Muscle layer of duodenum (tissue), 2 donors: ENCODE results near the gene TSPAN19.

Experiments used
- H3K27ac ChIP-seq: one replicate; pipeline ENCODE4 v1.7.0; 2013; ENCODE audit warnings: mild to moderate bottlenecking, low read length
- H3K27me3 ChIP-seq: one replicate; pipeline ENCODE4 v1.7.0; 2013; ENCODE audit warnings: low read depth, mild to moderate bottlenecking, control low read depth, low read length
- H3K36me3 ChIP-seq, 2 donors: one replicate each; pipeline ENCODE4 v1.7.0; 2013; ENCODE audit warnings: low read length in 2 of 2, control low read depth in 1 of 2, mild to moderate bottlenecking in 1 of 2; ENCODE audit not compliant: insufficient read depth in 2 of 2, control insufficient read depth in 1 of 2
- H3K4me1 ChIP-seq, 2 donors: one replicate each; pipeline ENCODE4 v1.7.0; 2013; ENCODE audit warnings: low read length in 2 of 2, mild to moderate bottlenecking in 2 of 2, control low read depth in 1 of 2, moderate library complexity in 1 of 2; ENCODE audit not compliant: insufficient read depth in 2 of 2, control insufficient read depth in 1 of 2
- H3K4me3 ChIP-seq, 2 donors: one replicate each; pipeline ENCODE4 v1.7.0; 2013; ENCODE audit warnings: low read length in 2 of 2, low read depth in 1 of 2, mild to moderate bottlenecking in 1 of 2
- H3K9me3 ChIP-seq, 2 donors: one replicate each; pipeline ENCODE4 v1.7.0; 2013; ENCODE audit warnings: low read length in 2 of 2, control low read depth in 1 of 2, mild to moderate bottlenecking in 1 of 2; ENCODE audit not compliant: control insufficient read depth in 1 of 2
- donor health status: healthy.

The TSPAN19 gene

DNA sequence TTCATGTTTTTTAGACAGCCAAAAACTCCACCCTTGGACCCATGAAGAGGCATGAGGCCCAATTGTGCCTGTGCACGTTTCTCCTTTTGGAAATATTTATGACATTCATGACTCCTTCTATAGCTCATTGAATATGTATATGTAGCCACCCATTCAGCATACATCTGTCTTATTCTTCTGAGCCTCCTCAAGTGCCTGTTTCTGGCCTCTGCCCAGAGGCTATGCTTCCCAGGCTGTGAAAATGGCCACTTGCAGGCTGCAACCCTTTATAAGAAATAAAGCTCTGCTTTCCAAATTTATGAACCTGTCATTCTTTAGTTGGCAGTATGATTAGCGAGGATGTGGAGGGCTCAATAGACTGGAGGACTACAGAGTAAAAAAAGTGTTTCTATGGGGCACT lies 35.3 kb downstream of the TSPAN19 start:
- no peak overlapping the region for H3K4me3 ChIP-seq
- H3K27ac ChIP-seq = no peak overlapping the region
- no peaks in the 10 kb centered on the region for H3K4me1 ChIP-seq
- H3K36me3 ChIP-seq = no peaks in the 10 kb centered on the region
- no peaks in the 10 kb centered on the region for H3K27me3 ChIP-seq
- no peaks in the 10 kb centered on the region for H3K9me3 ChIP-seq

GRCh38 chr12:84998341-84998740 lies 37.7 kb downstream of the TSPAN19 start:
- no peaks in the 10 kb centered on the region for H3K27me3 ChIP-seq
- H3K9me3 ChIP-seq = no peaks in the 10 kb centered on the region
- H3K4me3 ChIP-seq = no peak overlapping the region
- H3K4me1 ChIP-seq = no peaks in the 10 kb centered on the region
- H3K36me3 ChIP-seq = no peaks in the 10 kb centered on the region
- H3K27ac ChIP-seq = no peak overlapping the region

DNA sequence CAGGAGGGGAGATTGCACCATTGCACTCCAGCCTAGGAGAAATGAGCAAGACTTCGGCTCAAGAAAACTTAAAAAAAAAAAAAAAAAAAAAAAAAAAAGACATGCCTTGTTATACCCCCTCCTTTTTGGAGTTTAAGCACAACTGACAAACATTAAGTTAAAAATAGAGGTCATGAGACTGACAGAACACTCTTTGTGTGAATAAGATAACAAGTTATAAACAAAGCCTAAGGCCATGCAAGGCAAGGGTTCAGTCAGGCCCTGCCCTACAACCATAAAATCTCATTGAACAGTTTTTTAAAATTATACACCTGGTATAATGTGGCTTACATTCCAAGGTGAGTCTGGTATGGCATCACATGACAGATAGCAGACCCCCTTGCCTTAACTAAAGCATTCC lies 39.3 kb downstream of the TSPAN19 start:
- H3K27me3 ChIP-seq = no peaks in the 10 kb centered on the region
- H3K4me3 ChIP-seq = no peak overlapping the region
- H3K9me3 ChIP-seq = no peaks in the 10 kb centered on the region
- no peaks in the 10 kb centered on the region for H3K4me1 ChIP-seq
- no peaks in the 10 kb centered on the region for H3K36me3 ChIP-seq
- H3K27ac ChIP-seq = no peak overlapping the region

- no peaks in the 10 kb centered on the region for H3K27me3 ChIP-seq
- no peaks in the 10 kb centered on the region for H3K4me1 ChIP-seq
- no peak overlapping the region for H3K4me3 ChIP-seq
- no peaks in the 10 kb centered on the region for H3K9me3 ChIP-seq
- no peaks in the 10 kb centered on the region for H3K36me3 ChIP-seq
- H3K27ac ChIP-seq = no peak overlapping the region
These were observed 40.4 kb downstream of the TSPAN19 start for GRCh38 chr12:84995641-84996040.

DNA sequence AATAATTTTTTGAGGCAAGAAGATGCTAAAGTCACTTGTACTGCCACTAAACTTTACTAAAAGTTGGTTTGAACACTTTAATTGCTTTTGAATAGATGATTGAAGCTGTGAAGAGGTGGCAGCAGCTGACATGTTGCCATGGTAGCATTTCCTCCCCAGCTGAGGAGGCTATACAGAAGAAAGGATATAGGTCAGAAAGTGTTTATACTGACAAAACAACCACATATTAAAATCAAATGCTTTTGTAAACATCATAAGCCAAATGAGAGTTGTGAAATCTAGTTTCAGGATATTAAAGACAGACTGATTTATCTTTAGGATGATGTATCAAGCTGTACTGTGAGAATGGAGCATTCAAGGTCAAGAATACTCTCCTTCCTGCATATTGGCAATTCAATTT lies 41.7 kb downstream of the TSPAN19 start:
- no peak overlapping the region for H3K27ac ChIP-seq
- H3K27me3 ChIP-seq = no peaks in the 10 kb centered on the region
- no peak overlapping the region for H3K4me3 ChIP-seq
- no peaks in the 10 kb centered on the region for H3K4me1 ChIP-seq
- H3K36me3 ChIP-seq = no peaks in the 10 kb centered on the region
- no peaks in the 10 kb centered on the region for H3K9me3 ChIP-seq

- Histone ChIP-seq H3K27ac (no peak overlapping the region), H3K36me3 (no peaks in the 10 kb centered on the region), H3K27me3 (no peaks in the 10 kb centered on the region), H3K9me3 (no peaks in the 10 kb centered on the region), H3K4me1 (no peaks in the 10 kb centered on the region), H3K4me3 (no peak overlapping the region)
These were observed 49.5 kb downstream of the TSPAN19 start for GRCh38 chr12:84986586-84986985.

DNA sequence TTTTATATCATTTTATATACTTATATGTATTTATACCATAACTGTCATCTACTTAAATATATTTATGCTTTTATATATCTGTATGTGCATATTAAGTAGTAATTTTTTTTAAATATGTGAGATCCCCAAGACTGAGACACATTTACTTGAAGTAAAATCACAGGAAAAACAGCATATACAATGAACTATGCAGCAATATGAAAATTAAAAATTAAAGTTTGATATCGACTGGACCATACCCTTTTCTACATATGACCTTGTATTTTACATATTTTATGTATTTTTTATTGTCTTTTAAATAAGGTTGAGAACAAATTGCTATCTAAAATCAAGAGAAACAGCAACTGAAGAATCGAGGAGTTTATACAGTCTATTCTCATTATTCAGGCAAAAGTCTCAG lies 50.0 kb downstream of the TSPAN19 start:
- no peak overlapping the region for H3K27ac ChIP-seq
- H3K4me1 ChIP-seq = no peaks in the 10 kb centered on the region
- no peaks in the 10 kb centered on the region for H3K36me3 ChIP-seq
- H3K9me3 ChIP-seq = no peaks in the 10 kb centered on the region
- H3K4me3 ChIP-seq = no peak overlapping the region
- no peaks in the 10 kb centered on the region for H3K27me3 ChIP-seq

GRCh38 chr12:84983289-84983688 lies 52.8 kb downstream of the TSPAN19 start:
- Histone ChIP-seq H3K4me1 (no peaks in the 10 kb centered on the region), H3K27ac (no peak overlapping the region), H3K27me3 (no peaks in the 10 kb centered on the region), H3K9me3 (no peaks in the 10 kb centered on the region), H3K36me3 (no peaks in the 10 kb centered on the region), H3K4me3 (no peak overlapping the region)

DNA sequence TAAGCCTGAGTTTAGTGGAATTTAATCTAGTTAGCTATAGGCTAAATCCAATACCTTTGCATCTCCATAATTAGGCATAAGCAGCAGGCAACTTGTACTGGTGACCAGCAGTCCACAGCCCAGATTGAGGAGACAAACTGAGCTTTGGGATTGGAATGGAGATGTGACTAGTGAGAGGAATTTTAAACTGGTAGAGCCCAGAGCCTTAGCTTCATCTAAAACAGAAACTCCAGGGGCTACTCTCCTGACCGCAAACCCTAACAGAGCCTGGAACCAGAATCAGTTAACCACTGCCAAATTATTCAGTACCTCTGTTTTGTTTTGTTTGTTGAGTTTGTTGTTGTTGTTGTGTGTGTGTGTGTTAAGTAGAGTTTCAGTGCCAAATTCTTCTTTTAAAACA lies 53.2 kb downstream of the TSPAN19 start:
- H3K27me3 ChIP-seq = no peaks in the 10 kb centered on the region
- H3K4me1 ChIP-seq = no peaks in the 10 kb centered on the region
- no peak overlapping the region for H3K4me3 ChIP-seq
- H3K27ac ChIP-seq = no peak overlapping the region
- no peaks in the 10 kb centered on the region for H3K36me3 ChIP-seq
- no peaks in the 10 kb centered on the region for H3K9me3 ChIP-seq

- Histone ChIP-seq H3K4me3 (no peak overlapping the region), H3K4me1 (no peaks in the 10 kb centered on the region), H3K27me3 (no peaks in the 10 kb centered on the region), H3K9me3 (no peaks in the 10 kb centered on the region), H3K36me3 (no peaks in the 10 kb centered on the region), H3K27ac (no peak overlapping the region)
These were observed 57.2 kb downstream of the TSPAN19 start for GRCh38 chr12:84978921-84979320.

DNA sequence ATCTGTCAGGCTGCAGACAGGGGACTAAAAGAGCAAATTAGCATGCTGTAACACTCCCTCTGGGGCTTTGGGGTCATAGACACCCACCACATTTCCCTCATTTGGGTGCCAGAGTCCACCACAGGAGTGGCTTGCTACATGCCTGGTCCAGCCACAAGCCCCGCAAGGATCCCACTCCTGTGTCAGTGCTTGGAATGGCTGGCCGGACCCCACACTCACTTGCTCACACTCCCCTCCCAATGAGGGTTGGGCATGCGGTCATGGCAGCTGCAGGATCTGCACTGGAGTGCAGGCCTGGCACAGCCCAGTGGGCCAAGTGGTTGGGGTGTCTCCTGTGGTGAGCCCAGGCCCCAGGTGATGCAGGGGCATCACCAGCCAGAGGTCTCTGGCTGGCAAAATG lies 59.9 kb downstream of the TSPAN19 start:
- Histone ChIP-seq H3K4me3 (no peak overlapping the region), H3K36me3 (no peaks in the 10 kb centered on the region), H3K9me3 (no peaks in the 10 kb centered on the region), H3K27ac (no peak overlapping the region), H3K27me3 (no peaks in the 10 kb centered on the region), H3K4me1 (no peaks in the 10 kb centered on the region)

GRCh38 chr12:84974155-84974815 lies 61.8 kb downstream of the TSPAN19 start:
- Histone ChIP-seq H3K36me3 (no peaks in the 10 kb centered on the region), H3K4me3 (no peak overlapping the region), H3K9me3 (no peaks in the 10 kb centered on the region), H3K27ac (no peak overlapping the region), H3K27me3 (no peaks in the 10 kb centered on the region), H3K4me1 (no peaks in the 10 kb centered on the region)
